NCI-H187 (cell line): ENCODE measurements around the gene FANCC.
"Not testable (repeated sequence)": the region's sequence is repeated elsewhere in the genome, so short reads cannot be mapped to it uniquely, and the experiment has no call there.

Source experiments
- DNase-seq, 2 experiments: peaks; one replicate each; lab custom pipeline; 2025; lab: John Stamatoyannopoulos, UW

The FANCC gene

DNA sequence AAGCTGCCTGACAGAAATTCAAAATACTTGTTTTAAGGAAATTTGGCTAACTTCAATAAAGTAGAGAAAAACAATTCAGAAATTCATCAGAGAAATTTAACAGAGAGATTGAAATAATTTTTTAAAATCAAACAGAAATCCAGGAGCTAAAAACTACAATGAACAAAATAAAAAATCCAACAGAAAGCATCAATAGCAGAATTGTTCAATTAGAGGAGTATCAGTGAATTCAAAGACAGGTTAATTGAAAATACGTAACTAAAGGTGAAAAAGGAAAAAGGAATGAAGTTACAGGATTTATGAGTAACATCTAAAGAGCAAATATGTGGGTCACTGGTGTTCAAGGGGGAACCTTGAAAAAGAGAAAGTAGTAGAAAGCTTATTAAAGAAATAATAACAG lies 36.8 kb downstream of the FANCC start:
- DNase-seq, result no peak

DNA sequence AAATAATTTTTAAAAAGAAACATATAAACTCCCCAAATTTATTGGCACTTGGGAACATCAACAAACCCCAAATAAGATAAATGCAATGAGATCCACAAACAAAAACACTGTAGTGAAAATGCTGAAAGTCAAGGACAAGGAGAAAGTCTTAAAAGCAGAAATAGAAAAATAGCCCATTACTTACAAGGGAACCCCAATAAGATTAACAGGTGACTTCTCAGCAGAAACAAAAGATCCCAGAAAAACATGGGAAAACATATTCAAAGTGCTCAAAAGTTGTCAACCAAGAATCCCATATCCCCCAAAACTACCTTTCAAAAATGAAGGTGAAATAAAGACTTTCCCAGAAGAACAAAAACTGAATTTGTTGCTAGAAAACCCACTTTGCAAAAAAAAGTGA lies 40.0 kb downstream of the FANCC start:
- DNase-seq, result no peak

DNA sequence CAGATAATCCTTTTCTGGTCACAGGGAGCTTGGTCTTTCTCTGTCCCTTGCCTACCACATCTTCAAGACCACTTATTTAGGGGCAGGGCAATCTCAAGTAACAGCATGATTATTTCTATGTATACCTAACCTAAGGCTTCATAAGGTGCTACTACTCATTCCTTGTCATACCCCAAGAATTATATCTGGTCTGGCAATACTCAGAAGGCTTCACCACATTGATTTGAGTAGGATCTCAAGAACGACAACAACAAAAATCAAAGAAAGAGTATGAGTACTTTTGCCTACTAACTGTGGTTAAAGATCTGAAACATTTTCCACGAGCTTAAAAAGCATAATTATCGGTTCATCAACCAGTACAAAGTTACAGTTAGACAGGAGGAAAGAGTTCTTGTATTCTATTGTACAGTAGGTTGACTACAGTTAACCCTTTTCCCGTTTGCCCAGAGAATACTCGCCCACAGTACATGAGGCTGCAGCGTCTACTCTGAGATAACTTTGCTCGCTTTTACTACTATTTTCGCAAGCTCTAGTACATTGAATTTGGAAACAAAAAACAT lies 41.0 kb downstream of the FANCC start:
- no peak for DNase-seq

DNA sequence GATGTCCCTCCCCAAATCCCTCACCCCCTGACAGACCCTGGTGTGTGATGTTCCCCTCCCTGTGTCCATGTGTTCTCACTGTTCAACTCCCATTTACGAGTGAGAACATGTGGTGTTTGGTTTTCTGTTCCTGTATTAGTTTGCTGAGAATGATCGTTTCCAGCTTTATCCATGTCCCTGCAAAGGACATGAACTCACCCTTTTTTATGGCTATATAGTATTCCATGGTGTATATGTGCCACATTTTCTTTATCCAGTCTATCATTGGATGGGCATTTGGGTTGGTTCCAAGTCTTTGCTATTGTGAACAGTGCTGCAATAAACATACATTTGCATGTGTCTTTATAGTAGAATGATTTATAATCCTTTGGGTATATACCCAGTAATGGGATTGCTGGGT lies 43.3 kb downstream of the FANCC start:
- not testable (repeated sequence) for DNase-seq

DNA sequence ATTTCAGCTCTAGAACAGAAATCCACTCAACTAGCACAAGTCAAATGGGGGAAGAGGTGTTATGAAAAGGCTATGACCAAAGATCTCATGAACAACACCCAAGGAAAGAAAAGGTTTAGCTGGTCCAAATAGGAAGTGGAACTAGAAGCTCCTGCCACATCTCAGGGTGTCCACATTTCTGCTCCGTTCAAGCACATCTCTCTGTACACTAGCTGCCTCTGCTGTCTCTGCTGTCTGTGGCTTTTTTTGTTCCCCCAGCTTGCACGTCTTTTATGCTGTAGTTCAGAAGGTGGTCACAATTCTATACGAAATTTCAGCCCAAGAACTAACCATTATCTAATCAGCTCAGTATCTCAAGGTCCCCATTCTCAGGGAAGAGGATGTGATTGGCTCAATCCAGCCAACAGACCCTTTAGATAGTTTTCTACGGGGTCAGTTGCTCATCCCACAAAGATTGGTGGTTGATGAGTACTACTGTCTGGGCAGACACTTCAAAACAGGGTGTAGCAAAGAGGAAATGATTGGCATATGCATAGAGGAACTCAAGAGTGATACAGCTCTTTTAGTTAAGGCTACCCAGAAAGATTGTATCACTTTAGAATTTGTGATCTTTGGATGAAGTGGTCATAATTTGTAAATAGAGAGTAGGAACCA lies 44.0 kb downstream of the FANCC start:
- DNase-seq, result no peak

DNA sequence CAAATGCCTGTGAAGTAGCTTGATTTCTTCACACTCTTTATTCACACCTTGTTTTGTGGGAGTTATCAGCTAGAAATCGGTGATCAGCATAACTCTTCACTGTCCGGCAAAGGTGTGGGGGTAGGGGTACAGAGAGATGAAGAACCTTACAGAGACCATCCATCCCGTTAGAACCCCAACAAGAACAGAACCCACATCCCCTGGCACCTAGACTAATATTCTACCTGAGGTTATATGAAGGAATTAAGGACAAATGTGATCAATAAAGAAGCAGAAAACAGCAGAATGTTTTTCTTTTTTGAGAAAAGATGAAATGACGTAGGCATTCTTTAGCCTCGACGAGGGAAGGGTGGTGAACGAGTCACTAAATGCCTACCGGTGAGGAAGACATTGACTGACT lies 44.7 kb downstream of the FANCC start:
- no peak for DNase-seq

DNA sequence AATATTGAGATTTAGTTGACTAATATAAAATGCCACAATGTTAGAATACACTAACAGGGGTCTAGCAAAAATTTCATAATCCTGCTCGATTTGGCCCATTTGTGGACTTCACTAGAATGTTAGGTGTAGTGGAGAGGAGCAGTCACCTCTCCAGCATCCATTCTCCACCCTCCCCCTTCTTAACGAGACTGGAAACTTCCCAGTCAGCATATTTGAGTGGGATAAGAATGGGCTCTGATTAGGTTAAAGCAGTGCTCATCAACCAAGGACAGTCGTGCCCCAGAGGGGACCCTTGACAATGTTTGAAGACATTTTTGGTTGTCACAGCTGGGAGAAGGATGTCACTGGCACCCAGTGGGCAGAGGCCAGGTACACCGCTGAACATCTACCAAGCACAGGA lies 46.7 kb downstream of the FANCC start:
- DNase-seq, result no peak

DNA sequence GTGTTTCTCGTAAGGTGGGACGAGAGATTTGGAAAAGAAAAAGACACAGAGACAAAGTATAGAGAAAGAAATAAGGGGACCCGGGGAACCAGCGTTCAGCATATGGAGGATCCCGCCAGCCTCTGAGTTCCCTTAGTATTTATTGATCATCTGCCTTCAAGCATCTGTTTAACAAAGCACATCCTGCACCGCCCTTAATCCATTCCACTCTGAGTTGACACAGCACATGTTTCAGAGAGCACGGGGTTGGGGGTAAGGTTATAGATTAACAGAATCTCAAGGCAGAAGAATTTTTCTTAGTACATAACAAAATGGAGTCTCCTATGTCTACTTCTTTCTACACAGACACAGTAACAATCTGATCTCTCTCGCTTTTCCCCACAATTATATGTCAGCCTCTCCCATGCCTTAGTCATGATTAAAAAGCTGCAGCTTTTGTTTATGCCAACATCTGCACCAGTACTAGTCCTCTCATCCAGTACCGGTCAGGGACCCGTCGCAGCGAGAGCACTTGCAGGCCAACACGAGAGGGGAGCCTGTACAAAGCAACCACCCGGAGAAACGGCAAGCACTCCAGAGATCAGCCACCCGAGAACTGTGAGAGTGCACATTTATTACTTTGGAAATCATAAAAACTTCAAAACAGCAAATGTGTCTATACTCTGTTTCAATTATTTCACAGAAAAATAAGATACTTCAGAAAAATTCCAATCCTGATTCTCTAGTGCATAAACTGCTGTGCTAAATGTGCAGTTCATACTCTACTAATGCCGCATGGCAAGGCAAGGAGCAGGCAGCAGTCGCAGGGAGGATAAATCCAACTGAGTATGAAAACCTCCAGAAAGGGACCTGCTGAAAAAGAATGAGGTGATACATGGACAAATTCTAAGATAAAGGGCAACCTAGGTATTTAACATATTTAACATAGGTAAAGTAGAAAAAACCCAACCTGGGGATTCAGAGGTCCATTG lies 47.4 kb downstream of the FANCC start:
- DNase-seq, result peak in 1 of 2 experiments; percentile 4

DNA sequence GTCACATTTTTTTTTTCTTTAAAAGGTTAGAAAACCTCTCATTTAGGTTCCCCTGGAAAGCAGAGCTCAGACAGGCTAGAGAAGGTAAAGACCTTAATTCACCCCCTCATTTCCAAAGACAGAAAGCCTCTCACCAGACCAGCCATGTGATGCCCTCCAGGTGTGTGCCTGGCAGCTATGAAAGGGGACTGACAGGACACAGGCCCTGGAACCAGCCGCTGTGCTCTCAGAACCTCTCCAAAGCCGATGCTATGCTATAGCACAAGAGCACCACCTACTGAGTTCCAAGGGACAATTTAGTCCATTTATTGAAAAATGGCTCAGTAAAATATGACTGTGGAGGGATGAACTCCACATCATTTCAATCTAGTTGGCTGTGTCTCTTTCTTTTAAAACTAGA lies 48.8 kb downstream of the FANCC start:
- peak; percentile 5 to 10 for DNase-seq

DNA sequence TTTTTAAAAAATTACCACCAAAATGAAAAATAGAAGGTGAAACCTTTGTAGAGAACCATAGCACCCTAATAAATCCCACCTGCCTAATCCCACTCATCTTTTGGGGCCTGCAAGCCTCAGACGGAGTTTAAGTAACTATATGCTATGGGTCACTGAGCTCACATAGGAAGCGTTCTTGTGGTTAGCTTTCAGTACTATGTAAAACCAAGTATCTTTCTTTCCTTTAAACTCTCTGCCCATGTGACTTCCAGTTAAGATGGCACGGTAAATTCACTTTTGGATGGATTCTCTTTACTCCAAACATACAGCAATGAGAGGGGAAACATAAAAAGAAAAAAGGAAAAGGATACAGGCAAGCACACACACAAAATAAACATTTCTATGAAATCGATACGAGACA lies 50.9 kb downstream of the FANCC start:
- no peak for DNase-seq

DNA sequence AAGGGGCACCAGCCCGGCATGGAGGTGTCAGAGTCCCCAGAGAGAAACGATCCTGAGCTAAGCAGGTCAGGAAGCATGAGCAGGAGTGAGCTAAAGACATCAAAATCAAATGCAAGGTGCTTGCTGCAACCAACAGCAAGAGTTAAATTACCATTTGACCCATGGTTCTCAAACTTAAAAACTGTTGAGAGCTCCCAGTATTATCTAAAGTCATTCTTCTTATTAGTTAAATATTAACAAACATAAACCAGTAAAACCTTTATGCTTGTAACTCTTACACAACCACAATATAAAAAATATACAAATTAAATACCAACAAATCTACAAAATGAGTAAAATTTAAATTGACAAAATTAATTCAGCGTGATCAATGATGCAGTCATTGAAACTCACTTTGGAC lies 51.5 kb downstream of the FANCC start:
- no peak for DNase-seq

DNA sequence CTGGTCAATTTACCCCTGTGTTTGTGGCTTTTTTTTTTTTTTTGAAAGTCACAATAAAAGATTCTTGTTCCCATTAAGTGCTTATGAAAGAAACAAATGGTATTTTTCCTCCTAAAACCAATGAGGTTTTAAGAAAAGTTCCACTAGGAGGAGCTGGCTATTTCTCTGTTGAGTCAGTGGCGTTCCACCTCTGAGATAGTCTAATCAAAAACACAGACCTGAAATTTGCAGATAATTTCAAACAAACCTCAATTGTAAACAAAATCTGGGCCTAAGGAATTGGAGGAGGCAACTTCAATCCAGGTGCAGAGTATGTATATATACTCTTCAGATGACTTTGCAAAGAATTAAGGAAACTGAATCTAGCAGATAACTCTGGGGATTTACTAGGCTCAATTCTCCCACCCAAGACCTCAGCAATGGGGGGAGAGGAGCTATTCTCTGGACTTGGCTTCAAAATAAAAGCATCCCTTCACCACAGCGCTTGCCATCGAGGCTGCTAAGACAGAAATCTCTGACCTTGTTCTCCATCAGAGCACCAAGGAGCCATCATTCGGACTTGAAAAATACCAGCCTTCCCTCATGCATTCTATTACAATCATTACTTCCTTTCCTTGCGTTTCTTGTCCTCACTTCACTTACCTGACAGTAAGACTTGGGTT lies 52.4 kb downstream of the FANCC start:
- no peak for DNase-seq

DNA sequence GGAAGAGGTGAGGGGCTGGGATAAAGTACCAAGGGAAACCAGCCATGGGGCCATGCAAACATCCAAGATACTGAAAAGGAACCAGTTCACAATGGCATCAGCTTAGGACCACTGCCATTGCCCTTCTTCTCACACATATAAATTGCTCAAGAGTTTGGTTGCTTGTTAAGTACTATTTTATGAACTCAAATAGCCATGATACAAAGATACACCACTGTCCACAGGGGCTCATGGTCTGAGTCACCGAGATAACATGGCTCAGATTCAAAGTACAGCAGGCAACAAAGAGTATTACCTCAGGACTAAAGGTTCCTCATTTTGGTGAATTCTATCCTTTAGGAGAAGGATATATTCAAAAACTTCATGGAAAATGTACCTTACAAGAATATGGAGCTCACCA lies 55.6 kb downstream of the FANCC start:
- DNase-seq, result no peak

DNA sequence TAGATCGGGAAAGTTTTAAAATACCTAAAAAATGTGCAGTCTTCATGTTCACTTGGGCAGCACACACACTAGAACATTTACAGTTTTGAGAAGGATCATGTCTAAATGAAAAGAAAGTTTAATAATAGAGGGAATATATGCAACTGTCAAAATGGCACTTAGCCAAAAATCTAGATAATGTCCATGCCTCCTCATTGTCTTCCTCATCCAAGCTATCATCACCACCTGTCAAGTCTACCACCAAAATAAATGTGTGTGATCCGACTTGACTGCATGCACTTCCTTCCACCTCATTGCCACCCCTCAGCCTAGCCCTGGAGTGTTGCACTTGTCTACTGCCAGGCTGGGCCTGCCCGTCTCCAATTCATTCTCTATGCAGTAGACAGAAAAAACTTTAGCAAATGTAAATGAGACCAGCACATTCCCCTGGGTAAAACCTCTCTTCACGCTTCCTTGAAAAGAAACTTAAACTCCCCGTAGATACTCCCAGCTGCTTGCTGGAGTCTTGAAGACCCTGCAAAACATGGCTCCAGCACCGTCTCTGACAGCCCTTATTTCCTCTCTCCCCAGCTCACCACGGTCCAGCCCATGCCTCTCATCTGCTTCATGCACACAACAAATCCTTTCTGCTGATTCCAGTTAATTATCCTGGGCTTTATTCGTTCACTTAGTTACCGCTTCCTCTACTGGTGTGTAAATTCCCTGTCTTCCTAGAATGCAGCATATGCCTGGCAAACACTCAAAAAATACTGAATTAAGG lies 66.9 kb downstream of the FANCC start:
- DNase-seq, result no peak

DNA sequence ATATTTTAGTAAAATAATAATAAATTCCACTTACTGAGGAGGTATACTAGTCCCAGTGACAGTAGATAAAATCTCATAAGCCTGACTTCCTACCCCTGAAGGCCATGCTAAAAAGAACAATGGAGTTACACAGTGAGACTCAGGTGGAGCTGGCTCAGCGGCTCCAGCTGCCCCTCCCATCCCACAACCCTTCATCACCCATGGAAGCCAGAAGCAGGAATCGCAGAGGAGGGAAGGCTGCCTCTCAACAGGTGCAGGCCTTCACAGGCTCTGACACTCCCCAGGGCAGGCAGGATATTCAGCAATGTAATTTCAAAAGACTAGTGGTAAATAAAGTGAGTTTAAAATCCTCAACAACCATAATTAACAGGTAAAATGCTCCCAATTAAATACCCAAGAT lies 67.5 kb downstream of the FANCC start:
- peak; percentile 7 to 44 for DNase-seq

DNA sequence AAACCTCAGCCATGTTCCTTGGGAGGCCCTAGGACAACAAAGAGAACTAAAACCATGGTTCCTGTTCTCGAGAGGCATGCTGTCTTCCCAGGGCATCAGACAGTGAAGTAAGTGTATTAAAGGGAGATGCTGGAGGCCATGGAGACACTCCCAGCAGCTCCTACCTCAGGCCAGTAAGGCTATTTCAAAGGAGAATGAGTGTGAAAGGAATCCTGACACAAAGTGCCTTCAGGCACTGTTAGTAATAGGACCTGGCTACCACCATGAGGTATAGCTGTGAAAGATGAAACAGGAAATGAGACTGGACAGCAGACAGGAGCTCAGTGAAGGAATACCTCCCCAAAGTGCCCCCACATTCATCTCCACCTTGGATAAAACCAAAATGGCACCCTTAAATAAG lies 71.0 kb downstream of the FANCC start:
- DNase-seq, result no peak

DNA sequence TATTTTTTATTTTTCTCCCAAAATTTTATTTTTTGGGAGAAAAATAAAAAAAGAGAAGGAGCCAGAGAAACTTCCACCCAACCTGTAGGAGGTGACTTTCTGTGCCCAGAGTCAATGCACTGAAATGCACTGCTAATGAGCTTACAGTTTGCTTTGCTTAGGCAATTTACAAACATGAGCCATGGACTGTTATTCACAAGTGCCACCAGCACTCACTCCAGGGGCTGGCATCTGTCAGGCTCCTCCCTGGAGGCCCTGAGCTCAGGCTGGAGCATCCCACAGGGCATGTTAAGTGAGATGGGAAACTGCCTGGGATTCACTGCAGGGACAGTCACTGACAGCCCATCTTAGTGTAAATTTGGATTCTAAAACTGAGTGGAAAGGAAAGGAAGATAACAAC lies 74.9 kb downstream of the FANCC start:
- DNase-seq, result no peak

DNA sequence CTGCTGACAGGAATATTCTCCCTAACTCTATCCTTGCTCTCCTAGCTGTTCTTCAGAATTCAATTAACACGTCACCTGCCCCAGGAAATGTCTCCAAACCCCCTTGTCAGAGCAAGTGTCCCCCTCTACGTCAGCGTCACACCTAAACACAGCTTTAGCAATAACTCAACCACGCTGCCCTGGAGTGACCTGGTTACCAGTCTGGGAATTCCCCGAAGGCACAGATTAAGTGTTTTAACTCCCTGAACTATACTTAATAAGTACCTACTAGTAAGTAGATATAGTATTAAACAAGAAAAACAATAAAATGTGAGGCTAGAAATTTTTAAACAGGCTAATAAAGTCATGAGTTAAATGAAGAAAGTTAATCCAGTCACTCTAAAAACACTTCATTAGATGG lies 78.4 kb downstream of the FANCC start:
- no peak for DNase-seq

DNA sequence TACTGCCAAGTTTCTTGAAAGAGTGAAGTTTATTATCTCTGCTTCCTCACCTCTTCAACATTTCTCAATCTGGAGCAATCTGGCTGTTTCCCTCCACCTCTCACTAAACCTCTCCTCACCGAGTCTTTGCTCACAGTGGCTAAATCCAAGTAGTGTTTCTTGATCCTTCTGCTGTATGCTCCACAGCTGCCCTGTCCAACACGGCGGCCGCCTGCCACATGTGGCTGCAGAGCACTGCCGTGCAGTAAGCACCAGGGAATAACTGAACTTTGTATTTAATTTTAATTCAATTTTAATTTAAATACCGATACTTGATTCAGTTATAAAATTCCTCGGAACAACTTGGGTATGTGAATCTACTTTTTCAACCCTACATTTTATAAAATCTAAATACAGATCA lies 80.2 kb downstream of the FANCC start:
- DNase-seq, result no peak

DNA sequence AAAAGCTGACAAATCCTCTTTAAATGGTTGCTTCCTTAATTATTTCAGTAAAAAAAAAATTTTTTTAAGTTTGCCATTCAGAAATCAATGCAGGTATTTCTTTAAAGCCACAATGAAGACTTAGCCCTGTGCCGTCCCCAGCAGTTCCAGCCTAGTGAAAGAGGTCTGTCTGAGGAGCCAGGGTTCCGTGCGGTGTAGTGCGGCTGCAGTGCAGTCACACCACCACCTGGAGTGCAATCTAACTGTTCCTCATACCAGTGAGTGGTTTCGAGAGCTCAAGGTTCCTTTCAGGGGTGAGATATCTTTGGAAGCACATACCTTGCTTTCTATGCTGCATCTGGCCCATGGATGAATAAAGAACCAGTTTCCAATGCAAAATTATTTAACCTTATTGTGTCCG lies 87.5 kb downstream of the FANCC start:
- DNase-seq, result no peak

DNA sequence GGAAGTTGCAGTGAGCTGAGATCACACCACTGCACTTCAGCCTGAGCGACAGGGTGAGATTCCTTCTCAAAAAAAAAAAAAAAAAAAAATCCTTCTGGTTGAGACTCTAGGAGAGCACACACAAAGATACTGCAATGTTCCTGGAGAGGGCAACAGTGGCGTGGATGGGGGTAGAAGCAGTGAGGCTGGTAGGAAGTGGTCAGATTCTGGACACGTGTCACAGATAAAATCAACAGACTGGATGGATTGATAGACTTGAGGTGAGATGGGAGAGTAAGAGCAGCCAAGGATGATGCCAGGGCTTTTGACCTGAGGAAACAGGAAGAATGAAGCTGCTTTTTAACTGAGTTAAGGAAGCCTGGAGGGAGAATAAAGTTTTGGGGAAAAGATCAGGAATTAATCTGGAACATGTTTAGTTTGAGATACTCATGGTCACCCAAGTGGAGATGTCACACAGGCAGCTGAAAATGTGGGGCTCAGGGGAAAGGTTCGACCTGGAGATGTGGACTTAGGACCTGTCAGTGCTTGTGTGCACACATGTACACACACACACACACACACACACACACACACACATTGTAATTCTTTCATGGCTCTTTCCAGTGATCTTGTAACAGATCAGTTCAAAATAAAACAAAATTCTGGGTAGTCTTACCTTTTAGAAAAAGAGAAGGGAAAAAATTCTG lies 88.1 kb downstream of the FANCC start:
- DNase-seq, result no peak
